HG02885 (cell line): Measurements from ENCODE around the gene AP2A2.

ENCODE experiments used
- ATAC-seq: cut with Tn5 transposase; IDR thresholded peaks from one replicate; pipeline ENCODE4 v1.9.1; 2021; ENCODE audit warnings: mild to moderate bottlenecking; ENCODE audit not compliant: unreplicated experiment, poor library complexity

AP2A2 gene

DNA sequence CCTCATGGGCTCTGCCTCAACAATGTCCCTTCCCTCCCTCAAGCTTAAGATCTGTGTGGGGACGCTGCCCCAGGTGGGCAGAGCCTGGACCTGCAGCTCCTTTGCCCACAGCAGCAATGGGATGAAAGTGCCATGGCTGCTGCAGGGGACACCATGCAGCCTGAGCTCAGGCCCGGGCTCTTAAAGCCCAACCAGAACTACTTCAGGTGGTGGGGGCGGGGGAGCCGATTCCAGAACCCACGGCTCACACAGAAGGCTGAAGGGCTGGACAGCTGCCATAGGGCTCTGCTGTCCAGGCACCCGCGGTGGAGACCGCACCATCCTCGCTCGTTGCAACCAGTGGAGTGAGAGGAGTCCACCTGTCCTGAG, 27.5 kb upstream of the AP2A2 start:
- no peak for ATAC-seq

DNA sequence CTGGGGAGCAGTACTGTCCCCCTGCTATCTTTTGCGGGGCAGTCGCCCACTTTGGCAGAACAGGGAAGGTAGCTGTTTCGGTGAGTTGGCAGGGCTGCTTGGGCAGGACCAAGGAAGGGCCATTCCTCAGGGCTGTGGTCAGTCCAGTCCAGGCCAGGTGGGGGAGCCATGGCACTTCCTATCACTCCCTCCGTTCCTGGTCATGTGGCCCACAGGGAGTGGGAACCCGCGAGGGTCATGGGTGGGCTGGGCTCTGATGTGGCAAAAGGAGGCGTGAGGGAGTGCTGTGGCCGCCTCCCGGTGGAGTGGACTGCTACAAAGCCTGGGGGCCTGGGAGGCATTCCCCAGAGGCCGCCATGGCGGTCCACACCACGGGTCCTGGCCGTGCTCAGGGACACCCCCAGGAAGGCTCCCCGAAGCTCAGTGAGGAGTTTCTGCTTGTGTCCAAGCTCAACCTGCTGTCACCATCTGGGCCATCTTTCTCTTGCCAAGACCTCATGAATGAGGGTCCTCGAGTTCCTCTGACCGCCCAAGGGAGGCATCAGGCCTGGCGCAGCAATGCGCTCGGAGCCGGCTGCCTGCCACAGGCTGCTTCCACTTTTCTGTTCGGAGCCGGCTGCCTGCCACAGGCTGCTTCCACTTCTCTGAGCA, 27.0 kb upstream of the AP2A2 start:
- no peak for ATAC-seq

DNA sequence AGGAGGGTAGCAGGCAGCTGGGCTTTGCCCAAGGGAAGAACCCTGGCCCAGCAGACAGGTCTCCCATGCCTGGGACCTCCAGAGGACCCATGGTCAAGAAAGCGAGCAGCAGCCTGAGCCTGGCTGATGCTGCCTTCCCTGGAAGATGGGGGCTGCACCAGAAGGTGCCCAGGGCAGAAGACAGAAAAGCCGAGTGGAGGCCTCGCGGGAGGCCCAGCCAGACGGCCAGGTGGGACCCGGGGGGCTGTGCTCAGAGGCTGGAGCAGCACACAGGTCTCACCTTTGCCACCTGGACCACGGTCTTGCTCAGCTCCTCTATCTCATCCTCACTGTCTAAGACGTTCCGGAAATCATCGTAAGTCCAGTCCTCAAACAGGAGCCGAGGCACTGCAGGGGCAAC, 25.9 kb upstream of the AP2A2 start:
- ATAC-seq = no peak

DNA sequence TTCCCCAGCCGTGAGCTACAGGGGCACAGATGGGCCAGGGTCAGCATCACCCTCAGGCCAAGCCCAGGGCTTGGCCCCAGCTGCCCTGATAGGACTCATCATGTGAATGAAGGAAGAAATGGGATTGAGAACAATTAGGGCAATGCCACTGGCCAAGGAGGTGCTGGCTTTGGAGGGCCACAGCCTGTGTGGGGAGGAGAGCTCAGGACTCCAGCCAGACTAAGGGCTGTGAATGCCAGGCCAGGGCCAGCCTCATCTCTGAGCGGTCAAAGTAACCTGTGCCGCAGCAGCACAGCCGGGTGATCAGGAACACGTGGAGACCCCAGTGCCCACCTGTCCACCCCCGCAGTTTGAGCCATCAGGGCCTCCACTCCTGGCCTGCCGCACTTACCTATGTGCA, 25.1 kb upstream of the AP2A2 start:
- no peak for ATAC-seq

DNA sequence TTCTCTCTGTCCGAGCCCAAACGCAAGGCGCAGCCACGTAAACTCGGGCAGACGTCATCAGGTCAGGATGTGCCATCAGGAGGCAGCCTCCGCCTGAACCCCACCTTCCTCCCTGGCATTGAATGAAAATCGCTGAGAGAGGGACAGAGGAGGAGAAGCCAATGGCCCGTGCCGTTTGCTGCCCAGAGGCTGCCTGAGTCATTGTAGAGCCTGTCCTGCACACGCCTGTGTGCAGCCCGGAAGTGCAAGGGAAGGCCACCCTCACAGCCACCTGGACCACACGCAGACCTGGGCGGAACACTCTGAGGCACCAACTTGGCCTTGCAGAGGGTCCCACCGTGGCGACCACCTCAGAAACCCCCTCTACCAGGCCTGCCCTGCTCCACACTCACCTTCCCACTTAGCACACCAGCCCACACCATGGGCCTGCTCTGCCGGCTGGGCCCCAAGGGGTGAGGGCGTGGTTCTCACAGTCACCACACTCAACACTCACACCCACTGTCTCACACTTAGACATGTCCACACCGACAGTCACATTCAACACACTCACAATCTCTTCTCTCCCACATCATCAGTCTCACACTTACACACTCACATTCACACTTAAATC, 24.1 kb upstream of the AP2A2 start:
- ATAC-seq = no peak

DNA sequence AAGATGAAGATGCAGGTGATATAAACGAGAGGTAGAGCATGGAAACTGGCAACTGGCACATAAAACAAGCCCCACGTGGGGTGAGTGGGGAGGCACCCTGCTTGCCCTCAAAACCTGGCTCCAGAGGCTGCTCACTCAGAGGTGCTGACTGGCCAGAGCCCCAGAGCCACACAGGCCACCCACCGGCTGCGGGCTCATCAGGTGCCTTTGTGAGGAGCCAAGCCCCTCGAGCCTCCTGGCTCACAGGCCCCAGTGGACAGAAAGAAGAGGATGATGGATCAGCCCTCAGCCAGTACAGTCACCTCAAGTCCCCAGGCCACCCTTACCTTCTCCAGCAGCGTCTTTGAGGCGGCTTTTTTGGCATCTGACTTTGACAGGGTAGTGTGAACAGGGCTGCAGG, 21.3 kb upstream of the AP2A2 start:
- ATAC-seq = no peak

DNA sequence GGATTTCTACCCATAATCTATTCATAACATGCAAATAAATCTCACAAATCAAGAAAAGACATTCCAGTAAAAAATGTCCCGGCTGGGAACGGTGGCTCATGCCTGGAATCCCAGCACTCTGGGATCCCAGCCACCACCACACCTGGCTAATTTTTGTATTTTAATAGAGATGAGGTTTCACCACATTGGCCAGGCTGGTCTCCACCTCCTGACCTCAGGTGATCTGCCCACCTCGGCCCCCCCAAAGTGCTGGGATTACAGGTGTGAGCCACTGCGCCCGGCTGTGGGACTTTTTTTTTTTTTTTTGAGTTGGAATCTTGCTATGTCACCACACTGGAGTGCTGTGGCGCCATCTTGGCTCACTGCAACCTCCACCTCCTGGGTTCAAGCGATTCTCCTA, 19.7 kb upstream of the AP2A2 start:
- no peak for ATAC-seq

DNA sequence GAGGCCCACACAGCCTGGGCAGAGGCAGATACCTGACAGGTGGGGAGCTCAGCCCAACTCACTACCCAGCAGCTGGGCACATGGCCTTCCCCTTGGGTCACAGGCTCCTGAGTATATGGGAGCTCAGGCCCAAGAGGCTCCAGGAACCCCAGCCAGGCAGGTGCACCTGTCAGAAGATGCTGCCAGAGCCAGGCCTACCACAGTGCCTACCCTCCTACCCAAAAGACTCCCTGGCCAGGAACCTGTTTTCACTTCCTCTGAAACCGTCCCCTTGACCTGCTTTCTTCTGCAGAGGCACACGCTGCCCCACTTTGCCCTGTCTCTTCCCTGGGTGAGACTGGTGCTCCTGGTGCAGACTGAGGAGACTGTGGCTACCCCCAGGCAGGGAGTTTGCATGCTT, 18.0 kb upstream of the AP2A2 start:
- no peak for ATAC-seq

DNA sequence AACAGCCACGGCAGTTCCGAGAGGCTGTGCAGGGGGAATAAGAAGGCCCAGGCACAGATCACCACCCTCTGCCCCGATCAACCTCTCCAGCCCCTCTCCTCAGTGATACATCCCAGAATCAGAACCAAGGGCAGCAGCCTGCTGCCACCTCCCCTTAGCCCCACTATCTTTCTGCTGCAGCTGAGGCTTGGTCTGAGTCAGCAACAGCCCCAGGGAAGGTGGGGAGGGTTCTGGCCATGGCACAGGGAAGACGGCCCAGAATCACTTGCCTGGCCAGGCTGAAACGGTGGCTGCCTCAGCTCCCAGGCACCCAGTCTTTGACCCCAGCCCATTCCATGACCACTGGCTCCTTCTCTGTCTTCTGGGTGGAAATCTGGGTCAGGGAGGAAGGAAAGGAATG, 17.4 kb upstream of the AP2A2 start:
- ATAC-seq = no peak

DNA sequence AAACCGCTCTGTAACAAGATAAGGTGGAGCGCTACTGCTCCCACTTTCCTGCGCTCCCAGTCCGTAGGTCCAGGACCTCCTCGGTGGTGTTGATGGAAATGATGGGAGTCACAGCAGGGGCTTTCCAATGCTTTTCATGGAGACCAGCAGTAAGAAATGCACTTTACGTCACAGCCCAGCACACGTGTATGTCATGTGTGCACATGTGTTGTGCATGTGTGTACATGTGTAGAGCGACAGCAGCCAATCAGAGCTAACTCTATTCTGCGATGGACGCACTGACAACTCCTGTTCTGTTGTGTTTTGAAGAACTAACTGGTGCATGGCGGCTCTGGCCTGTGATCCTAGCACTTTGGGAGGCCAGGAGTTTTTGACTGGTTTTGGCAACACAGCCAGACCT, 16.3 kb upstream of the AP2A2 start:
- ATAC-seq = no peak

DNA sequence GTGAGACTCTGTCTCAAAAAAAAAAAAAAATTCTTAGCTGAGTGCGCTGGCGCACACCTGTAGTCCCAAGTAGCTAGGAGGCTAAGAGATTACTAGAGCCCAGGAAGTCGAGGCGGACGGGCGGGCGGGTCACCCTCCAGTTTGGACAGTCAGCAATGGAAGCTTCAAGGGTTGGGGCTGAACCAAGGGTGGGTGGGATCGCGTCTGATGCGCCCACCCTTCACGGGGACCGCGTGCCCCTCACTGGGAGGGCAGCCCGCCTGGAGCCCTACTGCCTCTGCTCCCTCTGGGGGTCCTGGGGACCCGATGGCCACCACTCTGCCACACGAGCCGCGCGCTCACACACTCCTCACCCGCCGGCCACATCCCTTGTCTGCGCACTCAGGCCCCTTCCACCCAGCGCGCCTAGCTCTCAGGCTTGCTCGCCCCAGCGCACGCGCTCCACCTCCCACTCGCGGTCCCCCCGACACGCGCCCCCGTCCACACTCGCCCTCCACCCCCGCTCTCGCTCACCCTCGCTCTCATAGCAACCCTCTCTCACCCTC, 15.6 kb upstream of the AP2A2 start:
- no peak for ATAC-seq

DNA sequence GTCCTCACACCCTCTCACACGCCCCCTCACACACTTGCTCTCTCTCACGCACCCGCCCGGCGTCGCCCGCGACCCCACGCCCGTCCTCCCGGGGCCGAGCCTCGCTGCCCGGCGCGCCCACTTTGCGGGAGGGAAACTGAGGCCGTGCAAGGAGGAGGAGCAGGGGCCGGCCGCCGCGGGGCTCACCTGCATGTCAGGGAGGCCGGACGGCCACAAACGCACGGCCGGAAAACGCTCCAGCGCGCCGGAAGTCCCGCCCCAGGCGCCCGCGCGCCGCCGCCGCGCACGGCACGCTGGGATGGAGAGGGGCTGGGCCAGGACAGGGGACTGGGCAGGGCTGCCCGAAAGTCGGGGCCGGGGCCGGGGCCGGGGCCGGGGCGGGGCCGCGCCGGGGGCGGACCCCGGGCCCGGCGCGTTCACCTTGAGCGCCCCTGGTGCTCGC, 15.1 kb upstream of the AP2A2 start, which contains the start of gene CHID1:
Gene CHID1 (minus strand): TSS at position 222 of the 442 bp plus-strand sequence. CDS start 5,994 bp downstream, outside the sequence.
- peak; percentile 90 for ATAC-seq

DNA sequence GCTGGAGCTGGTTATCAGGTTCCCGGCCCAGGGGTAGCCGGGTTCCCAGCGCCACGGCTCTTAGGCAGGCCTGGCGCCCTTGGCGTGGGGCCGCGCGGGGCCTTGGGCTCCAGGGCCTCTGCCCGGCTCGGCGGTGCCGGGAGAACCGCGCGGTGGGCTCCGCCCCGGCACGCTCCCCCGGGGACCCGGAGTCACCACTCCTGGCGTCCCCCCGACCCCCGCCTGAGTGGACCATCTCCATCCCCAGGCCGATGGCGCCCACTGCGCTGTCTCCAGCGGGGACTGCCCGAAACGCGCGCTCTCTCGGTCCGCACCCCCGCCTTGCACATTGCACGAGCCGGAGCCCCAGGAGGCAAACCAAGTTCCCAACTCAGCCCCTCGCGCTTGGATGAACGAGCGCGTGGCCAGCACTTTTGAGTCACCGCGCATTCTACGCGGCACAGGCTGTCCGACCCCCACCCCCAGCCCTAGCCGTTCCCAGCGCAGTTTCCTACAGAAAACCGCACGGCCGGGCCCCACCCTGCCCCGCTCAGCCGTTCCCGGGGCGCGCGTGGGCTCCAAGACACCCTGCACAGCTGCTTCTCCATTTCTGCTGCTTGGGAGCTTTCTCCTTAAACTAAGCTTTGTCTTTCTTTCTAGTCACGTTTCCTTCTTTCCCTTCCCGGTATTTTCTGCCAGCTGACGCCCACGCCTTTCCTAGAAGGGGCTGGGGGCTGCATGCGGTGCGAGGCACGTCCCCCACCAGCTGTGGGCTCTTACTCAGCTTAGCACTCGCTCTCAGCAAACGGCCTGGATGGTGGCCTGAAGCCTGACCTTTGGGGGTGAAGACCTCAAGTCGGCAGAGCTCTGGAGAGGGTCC, 14.4 kb upstream of the AP2A2 start:
- peak; percentile 42 for ATAC-seq

DNA sequence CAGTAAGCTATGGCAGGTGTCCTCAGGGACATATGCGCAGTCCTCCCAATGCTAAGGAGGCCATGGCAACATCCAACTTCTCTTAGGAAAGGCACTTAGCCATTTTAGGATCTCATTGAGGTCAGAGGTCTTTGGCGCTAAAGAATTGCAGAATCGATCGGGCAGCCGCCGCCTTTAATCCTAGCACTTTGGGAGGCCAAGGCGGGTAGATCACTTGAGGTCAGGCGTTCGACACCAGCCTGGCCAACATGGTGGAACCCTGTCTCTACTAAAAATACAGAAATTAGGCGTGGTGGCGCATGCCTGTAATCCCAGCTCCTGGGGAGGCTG, 13.8 kb upstream of the AP2A2 start:
- no peak for ATAC-seq

DNA sequence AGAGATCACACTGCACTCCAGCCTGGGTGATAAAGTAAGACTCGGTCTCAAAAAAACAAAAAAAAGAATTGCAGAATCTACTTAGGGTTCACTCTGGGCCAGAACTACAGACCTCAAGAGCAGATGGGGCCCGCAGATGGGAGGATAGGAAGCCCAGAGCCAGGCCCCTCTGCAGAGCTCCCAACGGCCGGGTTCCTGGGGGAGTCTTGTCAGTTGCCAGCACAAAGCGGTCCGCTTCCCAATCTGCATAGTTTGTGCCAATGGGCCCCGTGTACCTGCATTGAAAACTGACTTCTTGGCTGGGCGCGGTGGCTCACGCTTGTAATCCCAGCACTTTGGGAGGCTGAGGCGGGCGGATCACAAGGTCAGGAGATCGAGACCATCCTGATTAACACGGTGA, 13.4 kb upstream of the AP2A2 start:
- ATAC-seq = no peak

DNA sequence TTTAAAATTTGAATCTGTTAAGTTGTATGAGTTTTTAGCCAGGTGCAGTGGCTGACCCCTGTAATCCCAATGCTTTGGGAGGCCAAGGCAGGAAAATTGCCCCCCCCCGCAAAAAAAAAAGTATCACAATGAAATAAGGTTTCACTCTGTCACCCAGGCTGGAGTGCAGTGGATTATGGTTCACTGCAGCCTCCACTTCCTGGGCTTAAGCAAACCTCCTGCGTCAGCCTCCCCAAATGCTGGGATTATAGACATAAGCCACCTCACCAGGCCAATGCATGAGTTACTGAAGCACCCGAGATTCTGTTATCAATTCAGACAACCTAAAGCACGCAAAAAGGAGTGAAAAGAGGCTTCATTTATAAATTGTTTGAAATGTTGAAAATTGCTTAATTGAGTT, 12.6 kb upstream of the AP2A2 start:
- no peak for ATAC-seq

DNA sequence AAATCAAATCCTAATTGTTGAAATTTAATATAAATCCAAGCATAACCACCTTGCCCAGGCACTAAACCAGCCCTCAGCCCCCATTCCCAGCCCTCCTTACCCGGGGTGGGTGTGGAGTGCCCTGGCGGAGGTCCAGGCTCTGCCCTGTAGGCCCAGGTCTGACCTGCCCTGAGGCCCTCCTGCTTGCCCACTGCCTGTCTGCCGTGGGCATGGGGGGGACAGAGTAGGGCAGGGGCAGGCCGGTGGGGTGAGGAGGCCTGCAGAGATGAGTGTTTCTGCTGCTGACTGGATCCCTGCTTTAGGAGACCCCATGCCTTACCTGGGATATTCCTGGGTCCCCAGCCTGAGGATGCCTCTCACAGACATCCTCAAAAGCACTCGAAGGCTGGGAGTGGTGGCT, 11.5 kb upstream of the AP2A2 start:
- ATAC-seq = no peak

DNA sequence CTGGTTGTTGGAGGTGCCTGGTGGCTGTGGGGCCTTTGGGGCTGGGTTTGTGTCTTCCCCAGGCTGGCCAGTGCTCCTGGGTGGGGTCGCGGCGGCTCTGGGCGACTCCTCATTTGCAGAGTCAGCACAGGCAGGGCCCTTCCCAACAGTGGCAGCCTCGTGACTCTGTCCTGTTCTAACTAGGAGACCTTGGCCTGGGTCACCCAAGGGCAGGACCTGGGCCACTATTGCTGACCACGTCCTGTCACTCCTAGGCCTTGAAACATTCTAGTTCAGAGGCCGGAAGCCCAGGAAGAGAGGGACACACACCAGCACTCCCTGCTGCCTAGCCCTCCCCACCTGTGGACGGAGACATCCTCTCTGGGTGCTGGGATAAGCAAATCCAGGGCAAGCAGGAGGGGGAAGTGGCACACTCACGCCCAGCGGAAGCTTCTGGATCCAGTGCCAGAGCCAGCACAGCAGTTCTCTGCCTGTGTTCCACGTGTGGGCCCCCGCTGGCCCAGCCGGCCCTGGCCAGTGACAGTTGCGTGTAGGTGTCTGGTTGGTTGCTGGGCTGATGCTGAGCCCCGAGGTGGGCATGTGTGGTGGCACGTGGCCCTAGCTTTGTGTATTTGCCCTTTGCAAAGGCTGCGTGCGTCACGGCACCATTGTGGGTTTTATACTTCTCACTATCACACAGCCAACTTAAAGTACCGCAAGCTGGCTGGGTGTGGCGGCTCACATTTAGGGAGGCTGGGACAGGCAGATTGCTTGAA, 10.7 kb upstream of the AP2A2 start:
- ATAC-seq = no peak

DNA sequence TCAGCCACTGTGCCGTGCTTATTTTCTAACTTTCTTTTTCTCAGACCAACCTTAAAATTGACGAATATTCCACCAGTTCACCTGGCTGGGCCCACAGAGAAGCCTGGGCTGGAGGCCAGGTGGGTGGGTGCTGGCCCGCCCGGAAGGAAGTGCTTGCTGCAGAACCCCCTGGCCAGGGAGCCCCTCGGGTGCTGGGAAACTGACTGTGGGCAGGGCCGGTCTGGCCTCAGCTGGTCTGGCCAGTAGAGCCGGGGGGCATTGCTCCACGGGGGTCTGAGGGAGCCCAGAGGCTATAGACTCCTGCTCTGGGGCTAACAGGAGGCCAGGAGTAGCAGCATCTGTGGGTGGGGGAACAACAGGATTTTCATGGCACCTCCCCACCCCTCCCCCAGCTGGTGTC, 8.2 kb upstream of the AP2A2 start:
- ATAC-seq = no peak

DNA sequence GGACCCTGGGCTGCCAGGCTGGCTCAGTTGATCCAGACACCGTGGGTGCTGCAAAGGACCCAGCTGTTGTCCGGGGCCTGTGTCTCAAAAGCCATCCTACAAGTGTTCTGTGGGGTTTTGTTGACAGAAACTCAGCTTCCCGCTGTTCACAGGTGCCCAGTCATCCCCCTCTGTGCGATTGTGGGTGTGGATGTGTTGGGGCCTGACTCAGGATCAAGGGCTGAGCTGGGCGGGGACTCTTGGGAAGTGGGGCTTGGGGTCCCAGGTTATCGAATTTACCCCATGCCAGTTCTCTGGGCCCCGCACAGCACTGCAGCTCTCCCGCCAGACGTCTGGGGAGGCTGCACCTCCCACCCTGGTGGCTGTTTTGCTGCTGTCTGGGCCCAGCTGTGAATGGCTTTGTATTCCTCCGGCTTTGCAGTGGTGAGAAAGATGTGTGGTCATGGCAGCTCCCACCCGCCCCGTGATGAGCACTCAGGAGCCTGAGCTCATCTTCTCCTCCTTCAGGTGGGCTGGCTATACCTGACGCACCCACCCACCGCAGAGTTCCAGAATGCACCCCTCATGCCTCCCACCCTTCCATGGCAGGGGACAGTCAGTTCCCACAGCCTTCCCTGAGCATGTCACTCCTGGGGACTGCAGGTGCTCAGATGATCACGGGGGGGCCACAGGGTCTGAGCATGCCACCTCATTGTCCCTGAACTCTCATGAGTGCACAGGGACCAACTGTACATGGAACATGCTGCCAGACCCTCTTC, 3.6 kb upstream of the AP2A2 start:
- ATAC-seq = no peak
